IPS-15b (cell line): ENCODE measurements around the gene ADD1.
"Not testable (repeated sequence)": the region's sequence is repeated elsewhere in the genome, so short reads cannot be mapped to it uniquely, and the experiment has no call there.

Experiments used
- H3K27me3 ChIP-seq: one replicate; pipeline ENCODE4 v1.6.1; 2013; ENCODE audit warnings: low read length; ENCODE audit not compliant: control insufficient read depth, insufficient read depth
- H3K36me3 ChIP-seq: one replicate; pipeline ENCODE4 v1.6.1; 2013; ENCODE audit warnings: low read length; ENCODE audit not compliant: control insufficient read depth, insufficient read depth
- H3K4me1 ChIP-seq: one replicate; pipeline ENCODE4 v1.6.1; 2013; ENCODE audit warnings: mild to moderate bottlenecking, low read length; ENCODE audit not compliant: control insufficient read depth, insufficient read depth
- H3K4me3 ChIP-seq: one replicate; pipeline ENCODE4 v1.5.1; 2013; ENCODE audit warnings: low read depth, low read length
- H3K9ac ChIP-seq: one replicate; pipeline ENCODE4 v1.6.1; 2013; ENCODE audit warnings: low read depth, mild to moderate bottlenecking, low read length
- H3K9me3 ChIP-seq: one replicate; pipeline ENCODE4 v1.6.1; 2013; ENCODE audit warnings: mild to moderate bottlenecking, low read length; ENCODE audit not compliant: control insufficient read depth, insufficient read depth

The ADD1 gene

DNA sequence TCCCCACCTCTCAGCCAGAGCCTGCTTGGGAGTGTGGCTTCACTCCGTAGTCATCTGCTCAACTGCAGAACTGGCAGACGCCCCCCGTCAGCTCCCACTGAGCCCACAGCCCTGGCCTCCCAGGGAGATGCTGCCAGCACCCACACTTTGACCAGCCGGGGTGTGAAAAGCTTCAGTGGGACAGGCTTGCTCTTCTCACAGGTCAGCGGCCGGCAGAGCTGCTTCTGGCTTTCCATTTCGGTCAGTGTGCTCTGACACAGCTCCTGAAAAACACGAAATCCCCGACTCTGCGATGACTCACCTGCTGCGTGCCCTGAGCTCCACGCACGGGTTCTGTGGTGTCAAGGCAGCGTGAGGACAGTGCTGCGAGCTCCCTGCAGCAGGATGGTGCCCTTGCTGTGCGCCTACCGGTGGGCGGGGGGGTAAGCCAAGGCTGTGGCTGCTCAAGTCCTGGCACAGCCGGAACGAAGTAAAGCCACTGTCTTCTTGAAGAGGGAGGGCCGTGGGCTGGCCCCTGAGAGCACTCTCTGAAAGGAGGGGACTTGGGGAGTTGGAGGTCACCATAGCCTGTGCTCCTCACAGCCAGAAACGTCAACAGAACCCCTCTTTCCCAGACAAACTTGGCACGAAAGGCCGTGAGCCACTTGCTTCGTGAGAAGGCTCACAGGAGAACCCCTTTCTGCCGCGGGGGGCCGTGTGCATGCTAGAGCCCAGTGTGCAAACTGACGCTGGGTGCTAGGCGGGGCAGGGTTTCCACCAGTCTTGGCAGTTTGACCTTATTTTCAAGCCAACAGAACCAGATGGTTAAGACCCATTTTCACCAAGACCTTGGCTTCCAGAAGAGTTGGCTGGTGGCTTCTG, 96.0 kb downstream of the ADD1 start:
- Histone ChIP-seq H3K27me3 (no peaks in the 10 kb centered on the region), H3K4me3 (no peak overlapping the region), H3K36me3 (peaks cover 63% of the 10 kb centered on the region), H3K9me3 (no peaks in the 10 kb centered on the region), H3K4me1 (peaks cover 9% of the 10 kb centered on the region), H3K9ac (no peak overlapping the region)

GRCh38 chr4:2940267-2941137, 96.9 kb downstream of the ADD1 start:
- H3K36me3 ChIP-seq = peaks cover 71% of the 10 kb centered on the region
- H3K4me1 ChIP-seq = peaks cover 9% of the 10 kb centered on the region
- no peaks in the 10 kb centered on the region for H3K9me3 ChIP-seq
- H3K9ac ChIP-seq = no peak overlapping the region
- no peaks in the 10 kb centered on the region for H3K27me3 ChIP-seq
- H3K4me3 ChIP-seq = no peak overlapping the region

DNA sequence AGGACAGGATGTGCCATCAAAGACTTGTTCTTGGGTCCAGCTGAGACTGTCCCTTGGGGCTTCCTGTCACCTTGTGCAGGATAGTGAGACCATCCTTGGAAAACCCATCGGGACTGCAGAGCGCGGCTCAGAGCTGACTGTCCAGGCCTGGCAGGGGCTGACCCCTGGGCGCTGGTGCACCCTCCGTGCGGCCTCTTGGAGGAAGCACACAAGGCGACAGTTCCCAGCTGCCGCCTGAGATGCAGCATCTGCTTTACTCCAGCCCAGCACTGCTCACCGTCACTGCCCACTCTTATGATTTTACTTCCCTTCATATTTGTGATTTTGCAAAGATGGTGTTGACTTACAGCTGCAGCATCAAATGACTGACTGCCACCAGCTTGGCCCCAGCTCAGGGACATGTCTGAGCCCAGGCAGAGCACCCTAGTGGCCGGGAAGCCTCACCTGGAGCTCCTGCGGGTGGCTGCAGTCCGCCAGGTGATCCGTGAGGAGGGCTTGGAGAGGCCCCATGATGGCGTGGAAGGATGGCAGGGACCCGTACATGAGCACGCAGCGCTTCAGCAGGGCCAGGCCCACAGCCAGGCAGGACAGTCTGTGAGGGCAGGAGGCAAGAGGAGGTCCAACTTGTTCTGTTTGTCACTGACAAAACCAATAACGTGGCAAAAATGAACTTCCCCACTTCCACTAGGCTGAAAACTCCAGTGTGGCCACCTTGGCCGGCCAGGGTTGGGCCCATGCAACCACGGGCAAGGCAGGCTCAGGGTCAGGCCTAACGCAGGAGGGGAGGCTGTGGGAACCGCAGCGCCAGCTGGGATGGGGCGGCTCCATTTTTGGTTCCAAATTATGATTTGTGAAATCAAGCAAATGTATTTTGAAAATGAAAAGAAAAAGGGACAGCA, 97.7 kb downstream of the ADD1 start:
- no peak overlapping the region for H3K4me3 ChIP-seq
- no peak overlapping the region for H3K9ac ChIP-seq
- H3K27me3 ChIP-seq = no peaks in the 10 kb centered on the region
- H3K9me3 ChIP-seq = no peaks in the 10 kb centered on the region
- H3K36me3 ChIP-seq = peaks cover 75% of the 10 kb centered on the region
- H3K4me1 ChIP-seq = peaks cover 6% of the 10 kb centered on the region

DNA sequence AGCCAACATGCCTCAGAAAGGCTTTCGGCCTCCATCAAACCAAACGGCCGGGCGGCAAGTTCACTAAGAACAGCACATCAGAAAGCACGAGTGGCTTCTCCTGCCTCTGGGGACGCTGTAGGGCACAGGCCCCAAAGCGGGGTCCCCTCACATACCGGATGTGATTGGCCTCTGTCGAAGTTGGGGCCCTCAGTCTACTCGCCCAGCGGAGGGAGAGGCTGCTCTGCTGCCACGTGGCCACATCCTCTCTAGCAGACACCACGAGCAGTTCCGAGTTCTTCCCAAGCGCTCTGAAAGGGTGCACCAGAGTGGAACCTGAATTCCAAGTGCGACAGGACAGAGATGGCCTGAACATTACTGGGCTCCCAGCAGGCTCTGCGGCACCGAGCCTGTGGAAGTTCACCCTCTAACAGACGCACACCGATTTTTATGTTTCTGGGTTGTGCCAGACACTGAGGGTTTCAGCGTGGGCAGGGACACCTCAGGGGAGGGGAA, 98.4 kb downstream of the ADD1 start:
- peaks cover 4% of the 10 kb centered on the region for H3K4me1 ChIP-seq
- H3K9me3 ChIP-seq = no peaks in the 10 kb centered on the region
- H3K9ac ChIP-seq = no peak overlapping the region
- no peaks in the 10 kb centered on the region for H3K27me3 ChIP-seq
- H3K36me3 ChIP-seq = peaks cover 82% of the 10 kb centered on the region
- H3K4me3 ChIP-seq = no peak overlapping the region

DNA sequence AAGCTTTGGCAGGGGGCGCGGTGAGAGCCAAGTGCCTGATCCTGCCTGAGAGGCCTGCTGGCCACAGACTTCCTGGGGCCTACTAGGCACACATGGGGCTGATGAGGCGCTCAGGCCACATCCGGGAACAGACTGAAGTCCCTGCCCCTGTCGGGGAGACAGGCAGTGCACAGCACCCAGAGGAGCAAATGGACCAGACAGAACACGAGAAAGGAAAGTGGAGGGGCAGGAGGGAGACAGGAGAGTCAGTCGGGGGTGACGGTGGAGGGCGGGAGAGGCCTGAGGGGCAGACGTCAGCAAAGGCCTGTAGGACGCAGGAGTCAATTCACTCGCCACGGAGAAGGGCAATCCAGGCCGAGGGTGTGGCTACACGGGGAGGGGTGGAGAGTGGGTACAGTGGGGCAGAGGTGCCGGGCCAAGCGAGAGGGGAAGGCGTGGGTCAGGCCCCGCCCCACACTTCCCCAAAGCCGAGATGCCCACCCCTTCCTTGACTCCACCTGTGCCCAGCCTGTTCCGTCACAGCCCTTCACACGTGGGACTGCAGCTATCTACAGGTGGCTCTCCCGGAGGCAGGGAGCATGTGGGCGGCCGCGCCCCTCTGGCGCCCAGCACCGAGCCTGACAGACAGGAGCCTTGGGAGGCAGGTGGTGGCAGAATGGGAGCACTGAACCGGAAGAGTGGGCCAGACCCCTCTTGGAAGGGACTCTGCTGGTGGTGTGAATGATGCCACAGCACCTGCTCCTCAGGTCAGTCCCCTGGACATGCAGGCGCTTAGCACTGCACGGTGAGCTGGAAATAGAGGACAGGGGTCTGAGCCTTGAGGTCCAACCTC, 99.1 kb downstream of the ADD1 start:
- peaks cover 82% of the 10 kb centered on the region for H3K36me3 ChIP-seq
- H3K4me1 ChIP-seq = no peaks in the 10 kb centered on the region
- H3K4me3 ChIP-seq = no peak overlapping the region
- no peak overlapping the region for H3K9ac ChIP-seq
- H3K27me3 ChIP-seq = no peaks in the 10 kb centered on the region
- no peaks in the 10 kb centered on the region for H3K9me3 ChIP-seq

- Histone ChIP-seq H3K4me3 (no peak overlapping the region), H3K4me1 (no peaks in the 10 kb centered on the region), H3K27me3 (no peaks in the 10 kb centered on the region), H3K9me3 (no peaks in the 10 kb centered on the region), H3K9ac (no peak overlapping the region), H3K36me3 (peaks cover 82% of the 10 kb centered on the region)
These were observed 99.9 kb downstream of the ADD1 start for GRCh38 chr4:2943364-2944090.

DNA sequence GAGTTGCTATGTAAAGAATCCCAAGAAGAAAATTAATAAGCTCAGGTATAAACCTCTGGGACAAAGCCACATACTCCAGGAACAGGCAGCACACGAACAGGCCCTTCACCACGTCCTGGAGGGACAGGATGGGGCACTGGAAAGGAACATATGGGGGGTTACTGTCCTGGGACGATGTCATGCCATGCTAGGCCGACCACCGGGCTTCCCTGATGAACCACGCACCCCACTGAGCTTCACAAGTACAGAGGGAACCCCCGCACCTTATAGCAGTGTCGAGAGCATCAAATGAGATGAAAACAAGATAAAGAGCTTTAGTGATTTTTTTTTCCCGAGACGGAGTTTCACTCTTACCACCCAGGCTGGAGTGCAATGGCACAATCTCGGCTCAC, 100.4 kb downstream of the ADD1 start:
- no peak overlapping the region for H3K4me3 ChIP-seq
- no peaks in the 10 kb centered on the region for H3K27me3 ChIP-seq
- H3K9ac ChIP-seq = no peak overlapping the region
- no peaks in the 10 kb centered on the region for H3K9me3 ChIP-seq
- peaks cover 80% of the 10 kb centered on the region for H3K36me3 ChIP-seq
- no peaks in the 10 kb centered on the region for H3K4me1 ChIP-seq

DNA sequence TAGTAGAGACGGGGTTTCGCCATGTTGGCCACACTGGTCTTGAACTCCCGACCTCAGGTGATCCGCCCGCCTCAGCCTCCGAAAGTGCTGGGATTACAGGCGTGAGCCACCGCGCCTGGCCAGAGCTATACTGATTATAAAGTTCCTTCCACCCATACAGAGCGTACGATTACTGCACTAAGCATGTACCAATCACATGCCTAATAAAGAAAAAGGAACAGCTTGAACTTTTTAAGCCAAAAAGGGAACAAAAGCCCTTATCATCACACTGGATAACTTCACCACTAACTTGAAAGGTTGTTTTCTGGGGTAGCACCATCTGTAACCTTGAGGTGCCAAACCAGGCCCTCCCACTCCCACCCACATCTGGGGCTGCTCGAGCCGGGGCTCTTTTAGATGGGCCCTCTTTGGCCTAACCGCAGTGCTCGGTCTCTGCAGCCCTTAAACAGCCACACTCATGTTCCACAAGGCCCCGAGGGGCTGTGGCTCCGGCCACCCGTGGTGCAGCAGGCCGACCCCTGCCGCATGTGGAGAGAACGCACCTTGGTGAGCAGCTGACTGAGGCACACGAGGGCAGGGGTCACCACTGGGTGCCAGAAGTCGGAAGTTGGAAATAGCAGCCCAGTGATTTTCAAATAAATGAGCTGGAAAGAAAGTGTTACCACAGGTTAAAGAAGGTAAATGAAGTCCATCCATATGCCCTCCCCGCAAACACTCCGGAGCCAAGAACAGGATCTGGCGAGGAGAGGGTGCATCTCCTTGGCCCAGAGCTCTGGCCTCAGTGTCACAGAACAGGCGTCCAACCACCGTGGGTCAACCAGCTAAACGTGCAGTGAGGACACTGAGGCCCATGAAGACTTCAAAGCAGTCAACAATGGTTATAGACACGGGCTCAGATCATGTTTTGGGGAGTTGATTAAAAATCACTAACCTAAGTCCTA, 101.2 kb downstream of the ADD1 start:
- Histone ChIP-seq H3K27me3 (no peaks in the 10 kb centered on the region), H3K36me3 (peaks cover 80% of the 10 kb centered on the region), H3K9ac (no peak overlapping the region), H3K4me1 (no peaks in the 10 kb centered on the region), H3K9me3 (no peaks in the 10 kb centered on the region), H3K4me3 (no peak overlapping the region)

GRCh38 chr4:2945619-2946604, 102.3 kb downstream of the ADD1 start:
- H3K9ac ChIP-seq = not testable (repeated sequence)
- H3K36me3 ChIP-seq = peaks cover 77% of the 10 kb centered on the region

More at GRCh38 chr4:2945619-2946604, 102.3 kb downstream of the ADD1 start:
- H3K4me3 ChIP-seq, H3K9me3 ChIP-seq, H3K4me1 ChIP-seq, H3K27me3 ChIP-seq: not testable (repeated sequence)
